ENCODE results near the gene RBM4. TPM values are rescaled to one million over a fixed set of nuclear protein-coding genes. Genes with fewer than 3 reads are reported as not detected.
A peak's percentile ranks its signal among the peaks of the same experiment; 100 is the strongest.

Gene RBM4
- total and polyA plus RNA-seq, 9 of the 15 experiments (the other 6 are each of a cell fraction or from before 2014, with no cell fraction given), result 81.6 to 233 (median 122) TPM

GRCh38 chr11:66616379-66617154 is 21.9 kb upstream of the RBM4 start, which contains the start of gene RBM14 (continued):
- no peak for TF ChIP-seq ELK3 (CRISPR knock-in tag; IDR thresholded peaks at IDR 0.05)
- no peak for TF ChIP-seq MBD1 (CRISPR knock-in tag; IDR thresholded peaks at IDR 0.05)
- TF ChIP-seq STAG1 (CRISPR knock-in tag; IDR thresholded peaks at IDR 0.05; ENCODE audit: borderline replicate concordance), result no peak
- no peak for TF ChIP-seq RBM39 (optimal IDR thresholded peaks at IDR 0.05; ENCODE audit: low read depth, low read length)
- peak; percentile 52; the same call in 1 of the 2 replicates for TF ChIP-seq ZNF165 (CRISPR knock-in tag; IDR thresholded peaks at IDR 0.05; ENCODE audit: borderline replicate concordance)
- no peak for TF ChIP-seq SRSF3 (IDR thresholded peaks at IDR 0.05; ENCODE audit: insufficient read depth, low read length)
- 0 out of 2 replicates have a peak, but pooled peaks have one; percentile 16 for TF ChIP-seq ZNF23 (CRISPR knock-in tag; IDR thresholded peaks at IDR 0.05)
- no peak for TF ChIP-seq GTF3C2 (IDR thresholded peaks at IDR 0.05; ENCODE audit: borderline replicate concordance, extremely low read depth, insufficient read length)
- TF ChIP-seq SRSF9 (IDR thresholded peaks at IDR 0.05; ENCODE audit: borderline replicate concordance, low read depth, low read length), result no peak
- TF ChIP-seq ARNT (IDR thresholded peaks at IDR 0.05), result no peak
- TF ChIP-seq ZNF436 (CRISPR knock-in tag; IDR thresholded peaks at IDR 0.05), result no peak
- no peak for TF ChIP-seq CHCHD3 (CRISPR knock-in tag; IDR thresholded peaks at IDR 0.05)
- TF ChIP-seq MAFG (tag; conservative IDR thresholded peaks at IDR 0.05), result no peak
- no peak for TF ChIP-seq POLR3A (IDR thresholded peaks at IDR 0.05; ENCODE audit: borderline replicate concordance, extremely low read depth, insufficient read depth, insufficient read length)
- TF ChIP-seq CCNT2 (IDR thresholded peaks at IDR 0.05; ENCODE audit: borderline replicate concordance, extremely low read depth, insufficient read length, low read depth, low read length), result peak; percentile 27
- no peak for TF ChIP-seq IFI16 (CRISPR knock-in tag; IDR thresholded peaks at IDR 0.05)
- no peak for TF ChIP-seq NFE2L1 (tag; IDR thresholded peaks at IDR 0.05; ENCODE audit: borderline replicate concordance, low read depth)
- no peak for TF ChIP-seq DEAF1 (CRISPR knock-in tag; IDR thresholded peaks at IDR 0.05)
- TF ChIP-seq, protein P1, sequence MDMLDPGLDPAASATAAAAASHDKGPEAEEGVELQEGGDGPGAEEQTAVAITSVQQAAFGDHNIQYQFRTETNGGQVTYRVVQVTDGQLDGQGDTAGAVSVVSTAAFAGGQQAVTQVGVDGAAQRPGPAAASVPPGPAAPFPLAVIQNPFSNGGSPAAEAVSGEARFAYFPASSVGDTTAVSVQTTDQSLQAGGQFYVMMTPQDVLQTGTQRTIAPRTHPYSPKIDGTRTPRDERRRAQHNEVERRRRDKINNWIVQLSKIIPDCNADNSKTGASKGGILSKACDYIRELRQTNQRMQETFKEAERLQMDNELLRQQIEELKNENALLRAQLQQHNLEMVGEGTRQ (CRISPR knock-in tag; IDR thresholded peaks at IDR 0.05), result no peak
